Stimulated activated CD4-positive, alpha-beta T cell treated with anti-CD3 and anti-CD28 coated beads, Interleukin-12 subunit alpha, Interleukin-12 subunit beta, amount 100 ng/mL, for 48 hours (primary cell): ENCODE measurements around the gene RIPK1.
"Not testable (repeated sequence)": the region's sequence is repeated elsewhere in the genome, so short reads cannot be mapped to it uniquely, and the experiment has no call there.

Experiments
- DNase-seq, 3 donors: peaks; one replicate each; pipeline ENCODE4 v3.0.0-alpha.2; 2020; ENCODE audit warnings: low read depth in 2 of 3, low spot score in 1 of 3

The RIPK1 gene

DNA sequence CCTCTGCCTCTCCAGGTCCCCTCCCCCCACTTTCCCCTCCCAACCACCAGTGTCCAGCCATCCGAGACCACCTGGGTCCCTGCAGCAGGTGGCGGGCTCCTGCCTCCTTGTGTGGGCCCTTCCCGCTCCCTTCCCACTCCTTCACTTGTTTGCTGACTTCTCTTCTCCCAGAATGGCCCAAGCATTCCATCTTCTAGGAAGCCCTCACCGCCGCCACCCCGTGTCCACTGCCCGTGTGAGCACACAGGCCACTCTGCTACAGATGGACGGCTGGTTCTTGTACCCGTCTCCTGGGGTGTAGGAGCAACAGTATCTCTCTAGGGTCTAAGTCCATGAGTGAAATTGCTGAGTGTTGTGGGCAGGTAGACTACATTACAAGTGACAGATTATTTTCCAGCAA is 65.2 kb downstream of the RIPK1 start:
- no peak for DNase-seq

DNA sequence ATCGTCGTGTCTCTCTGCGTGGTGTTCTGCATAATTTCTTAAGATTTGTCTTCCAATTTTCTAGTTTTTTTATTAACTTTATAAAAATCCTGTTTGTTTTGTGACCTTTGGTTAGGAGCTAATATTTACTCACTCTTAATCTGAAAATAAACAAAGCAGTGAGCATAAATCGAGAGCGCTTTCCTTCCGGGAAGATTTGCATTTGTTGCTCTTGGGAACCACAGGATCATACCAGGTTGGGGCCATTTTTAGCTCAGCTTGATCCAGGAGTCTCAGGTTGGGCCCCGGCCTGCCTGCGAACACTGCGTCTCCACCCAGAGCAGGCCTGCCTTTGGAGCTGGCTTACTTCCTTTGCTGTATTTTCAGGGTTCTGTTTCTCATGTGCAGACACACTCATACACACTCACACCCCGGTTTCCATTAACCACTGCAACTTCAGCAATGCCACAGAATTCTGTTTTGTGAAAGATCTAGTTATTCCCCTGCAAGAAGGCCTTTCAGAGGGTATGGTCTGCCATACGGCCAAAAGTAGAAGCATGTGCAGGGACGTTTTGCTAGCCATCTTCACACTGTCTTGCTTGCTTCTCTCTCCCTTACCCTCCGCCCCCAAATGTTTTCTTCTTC is 67.5 kb downstream of the RIPK1 start:
- DNase-seq, result no peak

DNA sequence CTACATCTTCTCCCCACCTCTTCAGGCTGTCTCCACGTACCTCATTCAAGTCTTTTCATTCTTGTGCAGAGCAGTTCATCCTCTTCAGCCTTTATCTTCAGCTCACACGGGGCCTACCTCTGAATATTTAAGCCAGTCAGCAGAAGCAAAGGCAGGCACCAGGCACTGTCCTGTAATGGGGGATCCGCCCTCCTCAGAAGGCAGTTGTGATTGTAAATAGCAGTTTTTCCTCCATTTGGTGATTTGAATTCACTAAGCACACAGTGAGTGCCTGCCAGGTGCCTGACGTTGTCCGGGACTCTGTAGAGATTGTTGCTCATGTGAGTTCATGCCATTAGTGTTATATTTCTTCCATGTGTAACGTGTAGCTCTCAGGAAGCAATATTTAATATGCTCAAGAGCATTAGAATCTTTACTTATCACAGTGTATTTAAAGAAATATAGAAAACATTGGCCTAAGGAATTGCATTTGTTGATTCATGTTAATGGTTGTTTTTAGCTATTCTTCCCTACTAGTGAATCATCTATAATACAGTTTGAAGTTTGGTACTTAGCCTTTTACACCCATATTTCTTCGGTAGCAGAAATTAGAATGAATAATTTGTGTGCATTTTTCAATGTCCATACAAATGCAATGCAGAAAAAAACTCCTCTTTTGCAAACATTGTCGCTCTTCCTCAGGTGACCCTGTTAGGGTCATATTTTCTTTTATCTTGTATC is 68.2 kb downstream of the RIPK1 start:
- DNase-seq, result no peak

DNA sequence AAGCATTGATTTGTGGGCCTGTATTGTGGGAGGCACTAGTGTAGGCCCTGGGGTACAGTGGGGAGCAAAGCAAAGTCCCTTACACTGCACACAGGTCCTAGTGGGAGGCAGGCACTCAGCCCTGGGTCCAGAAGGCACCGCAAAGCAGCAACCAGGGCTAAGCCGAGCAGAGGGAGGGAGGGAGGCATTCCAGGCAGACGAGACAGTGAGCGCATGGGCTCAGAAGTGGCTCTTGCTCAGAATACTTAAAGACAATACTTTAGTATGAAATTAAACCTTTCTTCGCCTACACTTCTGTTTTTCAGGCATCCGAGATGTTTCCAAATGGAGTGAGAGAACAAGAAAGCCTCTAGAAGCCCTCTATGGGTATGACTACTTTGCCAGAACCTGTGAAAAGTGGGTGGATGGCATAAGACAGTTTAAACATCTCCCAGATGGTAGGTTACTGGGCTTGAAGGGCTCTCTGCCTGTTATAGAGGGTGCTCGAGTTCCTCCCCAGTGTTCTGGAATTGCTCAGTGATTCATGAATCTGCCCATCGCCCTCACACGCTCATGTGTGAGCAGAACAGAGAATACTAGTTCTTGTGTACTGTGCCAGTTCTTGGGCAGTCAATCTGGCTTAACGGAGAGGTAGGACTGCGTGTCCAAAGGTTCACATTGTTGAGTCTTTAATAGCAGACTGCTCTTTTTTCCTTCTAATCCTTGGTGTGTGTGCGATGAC is 68.9 kb downstream of the RIPK1 start:
- DNase-seq, result no peak

DNA sequence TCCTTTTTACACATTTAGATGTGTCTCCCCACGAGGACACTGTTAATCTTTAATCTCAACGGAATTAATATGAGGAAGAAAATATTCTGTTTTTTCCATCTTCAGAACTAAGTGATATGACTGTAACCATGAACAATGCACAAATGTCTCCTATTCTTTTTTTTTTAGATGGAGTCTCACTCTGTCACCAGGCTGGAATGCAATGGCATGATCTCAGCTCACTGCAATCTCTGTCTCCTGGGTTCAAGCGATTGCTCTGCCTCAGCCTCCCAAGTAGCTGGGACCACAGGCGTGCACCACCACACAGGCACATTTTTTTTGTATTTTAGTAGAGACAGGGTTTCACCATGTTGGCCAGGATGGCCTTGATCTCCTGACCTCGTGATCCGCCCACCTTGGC is 69.6 kb downstream of the RIPK1 start:
- DNase-seq, result not testable (repeated sequence)

DNA sequence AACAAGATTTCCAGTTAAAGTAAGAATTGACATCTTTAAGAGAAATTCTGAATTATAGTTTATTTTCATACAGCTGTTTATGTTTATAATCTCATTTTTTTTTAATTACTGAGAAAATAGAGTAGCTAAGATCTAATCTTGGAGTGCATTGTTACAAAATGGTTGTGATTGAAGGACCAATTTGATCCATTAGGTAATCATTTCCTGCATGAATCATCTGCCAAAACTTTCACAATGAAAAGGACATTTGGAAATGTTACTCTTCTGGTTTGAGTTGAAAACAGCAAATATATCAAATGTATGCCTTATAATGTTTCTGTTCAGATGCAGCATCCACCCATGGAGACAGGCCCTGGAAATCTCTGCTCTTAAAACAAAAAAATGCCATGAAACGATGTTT is 70.0 kb downstream of the RIPK1 start:
- no peak for DNase-seq

DNA sequence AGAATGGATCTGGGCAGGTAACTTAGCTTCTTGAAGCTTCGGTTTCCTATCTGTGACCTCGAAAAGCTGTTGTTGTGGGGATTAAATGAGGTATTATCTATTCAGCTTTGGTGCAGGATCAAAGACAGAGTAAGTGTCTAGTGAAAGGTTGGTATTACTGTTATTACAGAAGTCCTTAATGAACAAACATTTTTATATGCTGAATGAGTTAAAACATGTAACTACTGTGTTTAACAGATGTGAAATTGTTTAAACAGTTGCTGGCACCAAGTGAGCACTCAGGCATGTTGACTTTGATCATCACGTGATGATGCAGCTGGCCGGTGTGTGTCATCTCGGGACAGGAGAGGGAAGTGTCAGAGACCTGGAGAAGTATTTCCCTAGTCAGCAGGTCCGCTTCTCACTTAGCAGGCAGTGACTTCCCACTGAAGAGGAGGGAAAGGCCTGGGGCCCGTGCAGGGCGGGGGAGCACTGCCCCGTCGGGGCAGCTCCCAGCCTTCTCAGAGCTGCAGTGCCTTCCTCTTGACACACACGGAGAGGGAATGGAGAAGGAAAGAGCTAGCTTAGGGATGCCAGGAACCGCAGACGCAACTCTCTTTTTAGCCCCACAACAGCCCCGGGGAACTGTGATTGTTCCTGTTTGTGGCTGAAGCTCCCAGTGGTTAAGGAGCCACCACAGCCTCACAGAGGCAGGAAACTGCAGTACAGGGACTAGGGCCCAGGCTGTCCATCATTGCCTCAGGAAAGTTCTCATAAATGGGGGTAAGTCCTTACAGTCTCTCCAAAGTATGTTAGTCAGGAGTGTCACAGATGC is 71.0 kb downstream of the RIPK1 start:
- no peak for DNase-seq

DNA sequence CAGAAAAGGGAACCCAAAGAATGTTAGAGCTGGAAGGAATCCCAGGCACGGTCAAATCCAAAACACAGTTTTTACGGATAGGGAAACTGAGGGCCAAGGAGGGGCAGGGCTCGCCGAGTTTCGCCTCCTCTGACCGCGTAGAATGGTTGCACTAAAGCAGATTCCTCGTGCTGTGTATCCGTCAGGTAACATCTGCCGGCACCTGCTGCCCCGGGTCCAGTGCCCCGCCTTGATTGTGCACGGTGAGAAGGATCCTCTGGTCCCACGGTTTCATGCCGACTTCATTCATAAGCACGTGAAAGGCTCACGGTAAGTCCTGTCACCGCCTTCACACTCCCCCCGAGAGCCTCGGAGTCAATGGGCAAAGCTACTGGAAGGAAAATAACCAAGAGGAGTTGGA is 71.9 kb downstream of the RIPK1 start:
- DNase-seq, result no peak

DNA sequence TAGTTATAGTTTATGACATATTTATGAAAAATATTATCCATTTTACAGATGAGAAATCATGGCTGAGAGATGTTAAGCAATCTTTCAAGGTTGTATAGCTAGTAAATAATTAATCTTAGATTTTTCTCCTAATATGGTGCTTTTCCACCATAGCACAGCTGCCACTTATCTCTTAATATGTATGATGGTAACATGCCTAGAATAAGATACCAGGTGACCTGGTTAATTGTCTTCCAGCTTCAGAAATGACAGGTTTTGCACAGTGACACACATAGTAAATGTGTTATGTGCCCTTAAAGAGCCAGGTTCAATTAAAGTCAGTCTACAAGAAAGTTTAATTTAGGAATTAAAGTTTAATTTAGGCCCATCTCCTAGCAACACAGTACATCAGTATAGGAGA is 74.2 kb downstream of the RIPK1 start:
- no peak for DNase-seq

DNA sequence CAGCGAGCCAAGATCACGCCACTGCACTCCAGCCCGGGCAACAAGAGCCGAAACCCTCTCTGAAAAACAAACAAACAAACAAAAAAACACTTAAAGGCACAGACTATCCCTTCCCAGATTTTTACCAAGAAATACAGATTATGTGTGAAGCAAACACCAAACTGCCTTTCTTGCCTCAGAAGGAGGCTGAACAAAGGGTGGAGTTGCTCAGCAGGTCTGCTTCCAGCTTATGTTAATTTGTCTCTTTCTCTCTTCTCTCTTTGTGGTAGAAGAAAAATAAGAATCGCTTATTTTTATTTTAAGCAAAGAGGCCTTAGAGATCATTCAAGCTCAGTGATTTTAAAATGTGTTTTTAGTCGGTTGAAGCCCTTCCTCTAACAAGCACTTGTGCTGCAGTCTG is 74.9 kb downstream of the RIPK1 start:
- DNase-seq, result no peak

DNA sequence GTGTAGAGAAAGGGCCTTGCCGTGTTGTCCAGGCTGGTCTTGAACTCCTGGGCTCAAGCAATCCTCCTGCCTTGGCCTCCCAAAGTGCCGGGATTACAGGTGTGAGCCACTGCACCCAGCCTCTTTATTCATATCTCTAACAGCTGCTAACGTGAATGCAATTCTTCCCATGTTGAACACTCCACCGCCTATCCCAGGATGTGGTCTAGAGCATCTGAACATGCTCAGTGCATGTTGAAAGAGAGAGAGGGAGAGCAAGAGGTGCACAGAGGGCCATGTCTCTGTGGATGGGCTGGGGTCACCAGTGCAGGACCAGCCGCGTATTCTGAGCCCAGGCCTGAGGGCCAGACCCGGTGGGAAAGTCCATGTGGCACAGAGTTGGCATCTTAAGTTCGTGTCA is 76.3 kb downstream of the RIPK1 start:
- no peak for DNase-seq

DNA sequence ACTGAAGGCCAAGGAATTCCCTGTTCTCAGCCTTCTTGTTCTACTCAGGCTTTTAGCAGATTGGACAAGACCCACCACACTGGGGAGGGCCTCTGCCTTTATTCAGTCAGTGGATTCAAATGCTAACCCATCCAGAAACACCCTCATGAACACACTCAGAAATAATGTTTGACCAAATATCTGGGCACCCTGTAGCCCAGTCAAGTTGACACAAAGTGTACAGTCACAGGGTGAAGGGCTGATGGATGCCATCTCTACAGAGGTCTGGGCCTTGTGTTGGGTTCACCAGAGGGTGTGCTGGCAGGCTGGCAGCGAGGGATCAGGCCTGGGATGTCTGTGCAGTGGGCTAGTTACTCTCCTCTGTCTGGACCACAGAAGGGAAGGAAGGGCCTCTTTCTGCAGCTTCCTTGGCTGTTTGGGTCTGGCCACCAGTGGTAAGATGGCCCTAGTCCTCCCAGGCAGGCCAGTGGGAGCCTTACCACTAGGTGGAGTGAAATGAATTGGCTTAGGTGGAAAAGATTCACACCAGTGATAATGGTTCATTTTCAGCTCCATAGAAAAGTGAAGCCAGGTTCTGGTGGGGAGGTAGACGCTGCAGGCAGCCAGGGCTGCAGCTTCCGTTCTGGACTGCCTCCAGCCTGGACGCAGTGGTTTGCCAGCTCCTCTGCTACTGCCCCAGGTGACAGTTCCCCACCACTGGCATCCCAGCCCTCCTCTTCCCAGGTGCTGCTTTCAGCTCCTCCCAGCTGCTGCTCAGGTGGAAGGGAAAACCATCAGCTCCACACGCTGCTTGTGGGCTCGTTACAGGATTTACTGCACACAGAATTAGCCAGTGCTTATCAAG is 79.8 kb downstream of the RIPK1 start:
- DNase-seq, result no peak

DNA sequence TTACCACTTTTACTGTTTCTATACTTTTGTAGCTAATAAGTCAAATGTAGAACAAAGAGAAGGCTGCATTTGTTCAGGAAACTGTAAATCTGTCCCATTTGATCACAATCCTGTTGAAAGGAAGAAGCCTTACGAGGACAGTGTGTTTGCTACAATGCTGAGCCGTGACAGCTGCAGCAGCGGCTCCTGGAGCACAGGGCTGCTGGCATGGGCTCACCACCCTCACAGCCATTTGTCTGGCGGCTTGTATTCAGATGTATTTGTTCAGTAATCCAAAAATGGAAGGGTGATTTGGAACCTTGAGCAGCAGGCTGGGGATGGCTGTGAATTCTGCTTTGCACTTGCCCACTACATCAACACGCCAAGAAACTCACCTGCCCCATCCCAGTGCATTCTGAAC is 83.4 kb downstream of the RIPK1 start:
- no peak for DNase-seq

DNA sequence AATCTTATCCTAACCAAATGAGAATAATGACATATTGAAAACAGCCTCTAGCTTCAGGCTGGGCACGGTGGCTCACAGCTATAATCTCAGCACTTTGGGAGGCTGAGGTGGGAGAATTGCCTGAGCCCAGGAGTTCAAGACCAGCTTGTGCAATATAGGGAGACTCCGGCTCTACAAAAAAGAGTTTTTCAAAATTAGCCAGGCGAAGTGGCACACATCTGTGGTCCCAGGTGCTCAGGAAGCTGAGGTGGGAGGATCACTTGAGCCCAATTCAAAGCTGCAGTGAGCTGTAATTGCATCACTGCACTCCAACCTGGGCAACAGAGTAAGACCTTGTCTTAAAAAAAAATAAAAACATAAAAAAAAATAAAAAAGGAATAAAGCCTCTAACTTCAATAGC is 84.4 kb downstream of the RIPK1 start:
- no peak for DNase-seq

DNA sequence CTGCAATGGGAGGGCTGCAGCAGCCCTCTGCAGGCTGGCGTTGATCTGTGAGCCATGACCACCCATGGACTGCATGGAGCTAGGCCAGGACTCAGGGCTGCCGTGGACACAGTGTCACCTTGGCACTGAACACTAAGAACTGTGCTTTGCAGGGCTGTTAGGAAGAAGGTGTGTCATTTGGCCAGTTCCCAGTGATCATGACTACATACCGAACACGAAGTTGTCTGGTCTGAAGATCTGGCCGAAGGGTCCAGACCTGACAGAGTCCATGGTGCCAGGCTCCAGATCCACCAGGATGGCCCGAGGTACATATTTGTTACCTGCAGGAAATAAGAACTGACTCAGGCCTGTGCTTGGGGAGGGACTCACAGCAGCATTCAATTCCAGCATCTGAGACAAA is 87.1 kb downstream of the RIPK1 start:
- not testable (repeated sequence) for DNase-seq

DNA sequence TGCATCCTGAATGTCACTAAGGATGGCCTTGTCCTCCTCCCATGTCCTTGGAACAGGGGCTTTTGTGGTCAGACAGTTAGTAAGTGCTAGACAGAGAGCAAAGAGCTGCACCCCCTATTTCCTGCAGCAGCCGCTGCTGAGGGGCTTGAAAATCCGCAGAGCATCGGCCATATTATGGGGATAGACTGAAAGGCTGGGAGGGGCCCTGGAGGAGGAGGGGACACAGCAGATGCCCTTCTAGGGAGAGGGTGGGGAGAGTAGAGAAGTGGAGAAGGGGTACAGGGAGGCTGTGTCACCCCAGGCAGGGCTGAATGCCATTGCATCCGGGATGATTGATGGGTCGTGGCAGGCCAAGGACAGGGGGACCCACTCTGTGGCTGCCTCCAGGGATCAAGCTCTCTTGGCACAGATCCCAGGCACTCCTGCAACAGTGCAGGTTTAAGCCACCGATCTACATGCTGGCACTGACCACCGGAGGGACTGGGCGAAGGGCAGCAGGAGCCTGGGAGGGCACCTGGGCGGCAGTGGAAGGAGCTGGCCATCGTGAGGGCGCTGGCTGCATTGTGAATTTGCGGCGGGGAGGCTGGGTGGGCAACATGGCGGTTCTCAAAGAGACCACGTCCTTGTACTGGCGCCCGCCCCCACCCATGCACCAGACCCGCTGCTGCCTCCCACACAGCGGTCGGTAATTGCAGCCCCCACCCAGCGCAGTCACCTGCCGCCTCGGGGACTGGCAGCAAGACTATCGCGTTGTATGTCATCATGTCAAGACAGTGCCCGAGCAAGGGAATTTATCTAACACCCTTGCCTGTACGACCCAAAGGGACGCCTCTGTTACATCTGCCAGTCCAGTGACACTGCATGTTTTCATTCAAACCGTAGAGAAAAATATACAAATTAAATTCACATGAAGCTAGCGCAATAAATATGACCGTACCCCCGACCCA is 88.2 kb downstream of the RIPK1 start:
- DNase-seq, result not testable (repeated sequence)

DNA sequence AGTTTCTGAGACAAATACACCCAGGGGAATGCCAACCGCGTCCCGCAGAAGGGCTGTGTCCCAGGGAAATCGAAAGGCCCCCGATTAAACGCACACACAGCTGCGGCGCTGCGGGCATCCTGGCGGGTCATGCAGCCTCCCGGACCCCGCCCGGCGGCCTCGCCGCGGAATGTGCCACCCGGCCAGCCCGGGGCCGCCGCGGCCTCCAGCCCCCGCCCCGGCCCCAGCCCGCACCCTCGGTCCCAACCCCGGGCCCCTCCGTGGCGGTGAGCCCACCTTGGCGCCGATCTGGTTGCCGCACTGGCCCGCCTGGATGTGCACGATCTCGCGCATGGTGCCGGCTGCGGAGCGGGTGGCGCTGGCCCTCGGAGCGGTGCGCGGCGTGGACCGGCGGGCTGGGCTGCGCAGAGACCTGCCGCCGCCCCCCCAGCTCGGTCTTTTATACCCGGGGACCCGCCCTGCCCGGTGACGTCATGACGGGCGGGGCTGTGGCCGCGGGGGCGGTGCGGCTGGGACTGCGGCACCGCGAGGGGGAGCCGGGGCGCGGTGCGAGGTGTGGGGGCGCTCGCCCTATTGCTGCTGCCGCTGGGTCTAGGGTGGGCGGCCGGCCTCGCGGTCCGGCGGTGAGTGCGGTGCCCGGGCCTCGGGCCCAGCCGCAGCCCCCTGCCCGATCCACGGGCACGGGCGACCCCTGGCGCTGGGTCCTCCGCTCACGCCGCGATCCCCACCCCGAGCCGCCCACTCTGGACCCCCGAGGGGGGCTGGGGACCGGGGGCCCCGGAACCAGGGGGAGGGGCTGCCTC is 89.0 kb downstream of the RIPK1 start, which contains the start of gene TUBB2A:
TSS of gene TUBB2A (minus strand) at position 414 of the 803 bp plus-strand sequence. CDS start at position 333, 81 bp downstream.
- peak; percentile 50 to 75 (median 67) for DNase-seq
